Activated naive CD4-positive, alpha-beta T cell treated with anti-CD3 and anti-CD28 coated beads, Interleukin-2, amount 50 U/mL, for 16 hours (primary cell): ENCODE data around the gene CARS1.

ENCODE experiments used
- DNase-seq: peaks from one replicate; pipeline ENCODE4 v3.0.0-alpha.2; 2020

CARS1 gene

DNA sequence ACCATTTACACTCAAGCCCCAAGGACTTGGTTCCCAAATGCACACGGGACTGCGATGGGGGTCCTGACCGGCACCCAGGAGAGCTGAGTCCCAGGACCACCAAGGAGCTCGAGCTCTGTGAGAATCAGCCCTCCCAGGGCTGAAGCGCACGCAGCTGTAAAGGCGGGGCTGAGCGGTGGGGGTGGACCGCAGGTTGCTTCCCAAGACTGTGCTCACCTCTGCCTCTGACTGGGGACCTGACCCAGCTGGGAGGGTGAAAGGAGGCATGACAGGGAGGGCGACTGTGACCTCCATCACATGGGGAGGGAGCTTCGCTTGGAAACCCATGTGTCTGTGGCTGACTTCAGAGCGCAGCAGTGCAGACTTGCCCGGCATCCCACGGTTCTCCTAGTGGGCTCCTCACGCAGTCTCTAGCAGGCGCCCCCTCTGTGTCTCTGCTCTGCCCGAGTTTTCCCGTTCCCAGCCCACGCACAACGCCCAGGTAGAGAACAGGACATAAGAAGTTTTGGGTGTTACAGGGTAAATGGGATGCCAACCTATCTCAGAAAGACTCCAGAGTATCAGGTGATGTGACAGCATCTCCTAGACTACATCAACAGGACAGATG lies 49.7 kb downstream of the CARS1 start:
- DNase-seq, result no peak

- DNase-seq, result no peak
These were observed 50.5 kb downstream of the CARS1 start for GRCh38 chr11:3006505-3007260.

GRCh38 chr11:3004481-3004880 lies 52.7 kb downstream of the CARS1 start:
- DNase-seq, result no peak

GRCh38 chr11:3003396-3004231 lies 53.6 kb downstream of the CARS1 start:
- no peak for DNase-seq

GRCh38 chr11:3002871-3003270 lies 54.4 kb downstream of the CARS1 start:
- no peak for DNase-seq

DNA sequence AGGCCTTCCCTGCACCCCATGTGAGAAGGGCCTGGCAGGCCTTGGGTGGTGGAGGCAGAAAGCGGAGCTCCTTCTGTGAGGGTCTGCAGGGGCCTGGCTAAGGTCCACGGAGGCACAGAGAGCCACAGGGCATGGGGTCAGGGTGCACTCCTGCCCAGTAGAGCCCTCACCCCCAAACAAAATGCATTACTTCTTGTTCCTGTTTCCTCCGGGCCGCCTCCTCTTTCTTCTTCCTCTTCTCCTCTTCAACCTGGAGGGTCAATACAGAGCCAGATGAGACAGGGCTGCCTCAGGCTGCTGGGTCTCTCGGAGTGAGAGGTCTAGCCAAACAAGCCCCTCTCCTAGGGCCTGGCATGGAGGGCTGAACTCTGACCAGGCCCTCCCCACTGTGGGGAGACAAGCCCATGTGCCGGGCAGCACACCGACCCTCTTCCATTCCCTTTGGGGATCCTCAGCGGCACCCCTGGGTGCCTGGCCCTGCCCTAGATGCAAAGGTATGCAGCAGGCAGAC lies 54.8 kb downstream of the CARS1 start:
- DNase-seq, result no peak

DNA sequence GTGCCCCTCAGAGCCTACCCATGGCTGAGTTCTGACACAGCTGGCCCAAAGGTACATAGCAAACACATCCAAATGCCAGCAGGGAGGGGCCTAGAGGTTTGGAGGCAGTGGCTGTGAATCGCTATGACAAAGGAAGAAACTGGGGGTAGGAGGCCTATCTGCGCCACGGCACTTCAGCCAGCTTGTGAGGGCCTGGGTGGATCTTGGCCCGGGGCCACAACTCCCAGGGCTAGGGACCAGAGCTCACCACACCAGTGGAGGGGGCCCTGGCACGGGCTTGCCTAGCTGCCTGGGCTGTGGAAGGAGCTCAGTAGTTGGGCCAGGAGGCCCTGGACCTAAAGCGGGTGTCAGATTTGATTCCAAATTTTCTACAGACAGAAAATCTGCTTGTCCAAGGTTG lies 55.7 kb downstream of the CARS1 start:
- DNase-seq, result no peak

- DNase-seq, result no peak
These were observed 56.9 kb downstream of the CARS1 start for GRCh38 chr11:3000032-3000961.

GRCh38 chr11:2999464-2999998 lies 57.7 kb downstream of the CARS1 start:
- DNase-seq, result no peak

DNA sequence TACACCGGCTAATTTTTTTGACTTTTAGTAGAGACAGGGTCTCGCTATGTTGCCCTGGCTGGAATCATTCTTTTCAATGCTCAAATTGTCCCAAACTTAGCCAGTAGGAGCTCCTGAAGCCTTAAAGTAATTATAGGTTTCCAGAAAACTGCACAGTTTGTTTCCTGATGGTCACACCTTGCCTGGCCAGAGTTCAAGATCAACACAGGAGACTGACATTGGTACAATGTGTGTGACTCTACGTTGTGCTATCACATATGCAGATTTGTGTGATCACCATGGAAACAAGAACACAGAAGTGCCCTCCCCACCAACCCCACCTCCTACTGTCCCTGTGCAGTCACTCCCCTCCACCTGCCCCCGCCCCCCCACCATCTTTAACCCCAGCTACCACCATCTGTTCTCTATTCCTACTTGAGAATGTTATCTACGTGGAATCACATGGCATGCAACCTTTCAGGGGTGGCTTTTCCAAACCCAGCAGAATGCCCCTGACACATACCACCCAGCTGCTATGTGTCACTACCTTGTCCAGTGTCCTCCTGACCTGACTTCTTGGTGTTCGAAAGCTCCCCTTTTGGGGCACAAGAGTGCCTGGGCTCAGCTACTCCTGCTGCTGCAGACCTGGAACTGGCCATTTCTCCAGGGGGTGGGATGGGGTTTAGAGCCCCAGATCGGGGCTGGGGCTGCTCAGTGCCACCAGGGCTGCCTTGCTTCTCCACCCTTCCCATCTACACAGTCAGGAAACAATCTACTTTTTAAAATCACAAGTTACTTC lies 59.0 kb downstream of the CARS1 start:
- DNase-seq, result no peak

- DNase-seq, result no peak
These were observed 59.8 kb downstream of the CARS1 start for GRCh38 chr11:2997406-2997805.

GRCh38 chr11:2996976-2997375 lies 60.2 kb downstream of the CARS1 start:
- DNase-seq, result no peak

DNA sequence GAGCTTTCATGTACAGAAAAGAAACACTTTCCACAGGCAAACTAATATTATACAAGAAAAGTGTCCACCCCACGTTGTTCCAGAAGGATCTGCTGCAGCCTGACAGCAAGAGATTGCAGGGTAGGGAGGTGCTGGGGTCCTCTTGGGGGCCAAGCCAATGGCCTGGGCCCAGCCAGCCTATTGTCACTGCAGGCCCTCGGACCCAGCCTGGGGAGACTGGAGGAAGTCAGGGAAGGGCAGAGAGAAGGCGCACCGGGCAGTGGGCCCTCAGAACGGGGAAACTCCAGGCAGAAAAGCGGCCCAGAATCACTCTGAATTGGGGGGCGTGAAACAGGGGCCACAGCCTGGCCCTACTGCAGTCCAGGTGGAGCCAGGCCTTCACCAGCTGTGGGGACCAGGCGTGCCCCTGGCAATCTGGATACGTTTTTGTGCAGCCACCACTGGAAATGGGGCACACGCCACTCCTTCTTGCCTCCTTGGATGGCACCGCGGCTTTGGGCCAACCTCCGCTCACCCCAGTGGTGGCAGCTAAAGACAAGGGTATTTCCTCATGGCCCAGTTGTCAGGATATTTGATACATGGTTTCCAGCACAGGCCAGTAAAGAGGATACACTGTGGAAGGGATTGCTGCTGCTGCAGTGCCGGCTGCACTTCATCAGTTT lies 61.2 kb downstream of the CARS1 start:
- no peak for DNase-seq

DNA sequence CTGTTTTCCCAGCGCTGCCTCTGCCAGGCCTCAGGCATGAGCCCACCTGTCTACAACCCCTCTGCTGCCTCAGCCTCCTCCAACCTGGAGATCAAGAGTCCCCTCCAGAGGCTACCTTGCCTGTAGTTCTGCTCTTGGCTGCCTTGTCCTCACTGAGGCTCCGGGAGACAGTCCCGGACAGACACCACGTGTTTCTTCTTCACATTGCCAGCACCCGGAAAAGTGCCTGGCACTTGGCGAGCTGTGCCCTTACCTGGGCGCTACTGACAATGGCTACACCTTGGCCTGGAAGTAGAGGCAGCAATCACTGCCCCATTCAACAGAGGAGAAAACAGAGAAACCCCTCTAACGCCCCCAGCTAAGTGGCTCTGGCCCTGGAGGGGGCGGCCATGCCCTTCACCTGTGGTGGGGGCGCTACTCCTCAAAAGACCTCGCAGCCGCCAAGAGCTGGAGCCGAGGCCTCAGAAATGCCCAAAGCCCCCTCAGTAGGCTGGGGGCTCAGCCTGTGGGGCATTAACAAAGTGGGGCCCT lies 62.1 kb downstream of the CARS1 start:
- DNase-seq, result no peak

- no peak for DNase-seq
These were observed 62.9 kb downstream of the CARS1 start for GRCh38 chr11:2994336-2994730.

DNA sequence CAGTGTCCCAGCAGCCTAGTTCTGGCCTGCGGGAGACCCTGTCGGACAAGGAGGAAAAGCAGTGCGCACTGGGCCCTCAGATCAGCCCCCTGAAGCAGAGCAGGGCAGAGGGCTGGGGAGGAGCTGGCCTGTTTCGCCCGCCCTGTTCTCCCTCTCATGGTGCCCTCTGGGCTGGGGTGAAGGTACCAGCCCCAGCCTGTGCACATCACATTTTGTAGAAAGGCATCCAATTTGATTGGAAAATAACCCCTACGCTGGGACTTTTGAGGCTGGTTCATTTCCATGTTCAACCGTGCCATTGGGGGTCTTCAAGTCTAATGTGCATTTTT lies 64.3 kb downstream of the CARS1 start:
- DNase-seq, result no peak

DNA sequence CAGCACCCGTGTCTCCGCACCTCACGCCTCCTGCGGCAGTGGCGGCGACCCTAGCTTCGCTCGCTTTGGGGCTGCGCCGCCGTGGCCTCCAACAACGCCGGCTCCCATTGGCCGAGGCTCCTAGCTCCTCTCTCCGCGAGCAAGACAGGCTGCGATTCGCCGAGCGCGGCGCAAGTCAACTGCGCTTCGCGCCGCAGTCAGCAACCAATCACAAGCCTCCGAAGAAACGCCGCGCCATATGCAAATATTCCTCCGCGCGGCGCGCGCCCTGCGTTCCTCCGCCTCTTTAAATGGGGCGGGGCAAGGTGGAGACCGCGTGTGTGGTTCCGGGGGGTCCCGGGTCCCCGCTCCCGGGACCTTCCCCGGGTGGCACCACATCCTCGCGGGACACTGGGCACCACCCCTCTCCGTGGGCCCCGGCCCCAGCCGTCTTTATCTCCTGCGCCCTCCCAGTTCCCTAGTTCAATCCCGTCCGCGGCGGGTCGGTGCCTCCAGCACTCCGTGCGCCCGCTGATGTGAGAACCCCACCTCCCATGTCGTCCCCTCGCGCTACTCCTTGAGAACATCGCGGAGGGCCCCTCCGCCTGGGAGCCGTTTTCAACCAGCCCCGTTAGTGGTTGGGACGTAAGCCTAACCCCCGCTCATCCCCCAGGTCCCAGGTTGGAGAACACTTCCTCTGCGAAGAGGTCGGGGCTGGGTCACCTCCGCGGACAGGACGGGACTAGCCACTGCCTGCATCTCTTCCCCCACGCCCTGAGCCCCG lies 64.8 kb downstream of the CARS1 start, which contains the start of gene NAP1L4:
Gene NAP1L4 (minus strand): TSS at position 96 of the 763 bp plus-strand sequence. CDS start 13,109 bp downstream, outside the sequence.
- DNase-seq, result peak; percentile 98

DNA sequence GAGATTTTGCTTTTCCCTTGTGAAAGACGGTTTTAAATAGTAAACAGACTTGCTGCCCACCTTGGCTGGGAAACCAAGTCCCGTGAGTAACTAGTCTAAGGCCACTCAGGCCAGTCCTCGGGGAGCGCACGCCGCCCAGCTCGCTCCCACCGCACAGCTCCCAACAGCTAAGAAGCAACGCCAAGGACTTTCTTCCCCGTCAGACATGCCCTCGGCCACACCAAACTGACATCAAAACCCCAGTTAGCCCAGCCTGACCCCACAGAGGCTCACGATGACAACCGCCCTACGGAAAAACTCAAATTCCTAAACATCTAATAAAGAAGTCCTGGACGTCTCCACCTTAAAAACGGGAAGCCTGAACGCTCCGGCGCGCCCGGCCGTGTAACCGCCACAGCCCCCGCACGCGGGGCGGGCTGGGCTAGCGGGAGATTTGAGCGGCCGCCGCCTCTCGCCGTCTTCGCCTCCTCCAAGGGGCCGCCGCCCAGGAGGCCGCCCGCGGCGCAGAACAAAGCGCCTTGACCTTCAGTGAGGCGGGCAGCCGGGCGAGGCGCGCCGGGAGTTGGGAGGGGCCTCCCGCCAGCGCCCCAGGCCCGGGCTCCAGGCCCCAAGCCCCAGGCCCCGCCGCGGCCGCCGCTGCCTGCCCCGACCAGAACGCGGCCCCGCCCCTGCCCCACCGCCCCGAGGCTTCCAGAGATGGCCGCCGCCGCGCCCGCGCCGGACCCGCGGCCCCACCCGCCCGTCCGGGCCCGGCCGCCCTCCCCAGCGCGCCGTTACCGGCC lies 65.6 kb downstream of the CARS1 start:
- DNase-seq, result no peak
